Measurements from ENCODE around the gene PTPN13.

GRCh38 chr4:86561256-86561655 lies 32.9 kb upstream of the PTPN13 start:
- no peak for TF ChIP-seq CTCF (IDR thresholded peaks at IDR 0.05)
- TF ChIP-seq POLR2AphosphoS5 (IDR thresholded peaks at IDR 0.05; ENCODE audit: low read depth, low read length) = no peak
- no peak for TF ChIP-seq REST (IDR thresholded peaks at IDR 0.05; ENCODE audit: insufficient read depth in 1 of 2, low read depth in 2 of 2, low read length in 1 of 2)
- no peak for TF ChIP-seq TCF7L2 (IDR thresholded peaks at IDR 0.05; ENCODE audit: low read depth, low read length)

Data from Panc1 (cell line).